K562 (cell line): ENCODE results near the gene NOPCHAP1.

Source experiments
- CTCF ChIP-seq, 3 experiments: IDR thresholded peaks in 2 of 3; conservative IDR thresholded peaks in 1 of 3; 2 replicates each; pipeline ENCODE4 v1.5.1; 2011 to 2012; ENCODE audit warnings: low read length in 3 of 3, mild to moderate bottlenecking in 3 of 3, control low read depth in 2 of 3, improper control_type of control experiment in 1 of 3, inconsistent platforms in 1 of 3, low read depth in 1 of 3, mixed read lengths in 1 of 3, moderate library complexity in 1 of 3; ENCODE audit not compliant: insufficient read depth in 2 of 3
- FOS ChIP-seq: IDR thresholded peaks from 3 replicates; pipeline ENCODE4 v1.6.1; 2011; ENCODE audit not compliant: insufficient read length; ENCODE audit errors: extremely low read depth
- FUS ChIP-seq: fragments of 200-400 bp; formaldehyde crosslinking; optimal IDR thresholded peaks from 2 replicates; pipeline ENCODE3; 2017; ENCODE audit warnings: low read depth, low read length
- HDAC2 ChIP-seq: fragments of 450-650 bp; IDR thresholded peaks from 2 replicates; pipeline ENCODE4 v1.6.1; 2016; ENCODE audit warnings: mild to moderate bottlenecking
- IRF9 ChIP-seq: fragments of 450-650 bp; IDR thresholded peaks from 2 replicates; pipeline ENCODE4 v1.6.1; 2016; ENCODE audit warnings: missing biosample characterization, missing genetic modification characterization
- NR2C1 ChIP-seq, 2 experiments: fragments of 450-650 bp; IDR thresholded peaks; 2 replicates each; pipeline ENCODE4 v1.6.1; 2017; ENCODE audit warnings: mild to moderate bottlenecking in 2 of 2, antibody characterized with exemption in 1 of 2, inconsistent platforms in 1 of 2, missing compliant biosample characterization in 1 of 2, missing genetic modification characterization in 1 of 2
- RAD21 ChIP-seq, 2 experiments: fragments of 250-450 bp in 1 of 2; fragments of 450-650 bp in 1 of 2; sonication (Bioruptor Pico) in 1 of 2; formaldehyde crosslinking in 1 of 2; IDR thresholded peaks in 1 of 2; conservative IDR thresholded peaks in 1 of 2; 2 replicates each; pipeline versions ENCODE4 v1.4.0 to v1.8.0; 2020 to 2022; ENCODE audit warnings: mild to moderate bottlenecking in 2 of 2, moderate library complexity in 1 of 2
- RCOR1 ChIP-seq, 2 experiments: IDR thresholded peaks; 2 replicates each; pipeline ENCODE4 v1.6.1; 2012; ENCODE audit warnings: low read depth in 2 of 2, low read length in 2 of 2, borderline replicate concordance in 1 of 2, improper control_type of control experiment in 1 of 2
- SMAD2 ChIP-seq: fragments of 150-350 bp; IDR thresholded peaks from 2 replicates; pipeline ENCODE4 v1.6.1; 2014; ENCODE audit warnings: low read depth, mild to moderate bottlenecking, low read length
- TAF1 ChIP-seq: IDR thresholded peaks from 2 replicates; pipeline ENCODE4 v1.6.1; 2011; ENCODE audit warnings: mild to moderate bottlenecking, low read length, moderate library complexity; ENCODE audit not compliant: insufficient read depth, control insufficient read depth, severe bottlenecking; ENCODE audit errors: extremely low read depth
- ZBTB43 ChIP-seq: sonication (generic); formaldehyde crosslinking; IDR thresholded peaks from 2 replicates; pipeline ENCODE4 v1.8.0; 2023; ENCODE audit warnings: mild to moderate bottlenecking, missing genetic modification reagents

- TF ChIP-seq TAF1 (no peak), NR2C1 (IDR thresholded peaks at IDR 0.05) (no peak), NR2C1 (tag; IDR thresholded peaks at IDR 0.05) (no peak), IRF9 (tag) (no peak), ZBTB43 (CRISPR knock-in tag) (no peak), SMAD2 (no peak), HDAC2 (no peak), CTCF (IDR thresholded peaks at IDR 0.05 in 2 of 3, conservative IDR thresholded peaks at IDR 0.05 in 1 of 3; ENCODE audit: insufficient read depth in 2 of 3, low read depth in 1 of 3, low read length in 3 of 3) (no peak), FUS (no peak), RCOR1 (IDR thresholded peaks at IDR 0.05; ENCODE audit: borderline replicate concordance in 1 of 2, low read depth in 2 of 2, low read length in 2 of 2) (no peak), RAD21 (CRISPR knock-in tag; conservative IDR thresholded peaks at IDR 0.05 in 1 of 2, IDR thresholded peaks at IDR 0.05 in 1 of 2) (no peak), FOS (no peak)
These were observed 34.3 kb downstream of the NOPCHAP1 start for GRCh38 chr12:105020241-105020962.
